Endodermal cell (in vitro differentiated cells): ENCODE data around the gene ARMC6. TPM values are rescaled to one million over a fixed set of nuclear protein-coding genes. Genes with fewer than 3 reads are reported as not detected.

Experiments
- DNase-seq: peaks from one replicate; pipeline ENCODE4 v3.0.0-alpha.2; 2017
- H3K27ac ChIP-seq: 2 replicates; pipeline ENCODE4 v1.5.1; 2013; ENCODE audit warnings: mild to moderate bottlenecking, low read depth, low read length, moderate library complexity
- H3K27me3 ChIP-seq: 2 replicates; pipeline ENCODE4 v1.6.1; 2013; ENCODE audit warnings: mild to moderate bottlenecking, low read length, moderate library complexity; ENCODE audit not compliant: insufficient read depth, control insufficient read depth, poor library complexity, severe bottlenecking
- H3K36me3 ChIP-seq: 2 replicates; pipeline ENCODE4 v1.7.0; 2013; ENCODE audit warnings: mild to moderate bottlenecking, low read length, moderate library complexity; ENCODE audit not compliant: control insufficient read depth, insufficient read depth
- H3K4me1 ChIP-seq: one replicate; pipeline ENCODE4 v1.7.0; 2013; ENCODE audit warnings: low read length; ENCODE audit not compliant: control insufficient read depth, insufficient read depth
- H3K4me3 ChIP-seq: 2 replicates; pipeline ENCODE4 v1.5.1; 2013; ENCODE audit warnings: mild to moderate bottlenecking, low read length, moderate library complexity
- H3K9ac ChIP-seq: 2 replicates; pipeline ENCODE4 v1.6.1; 2013; ENCODE audit warnings: mild to moderate bottlenecking, low read length, moderate library complexity; ENCODE audit not compliant: poor library complexity, severe bottlenecking; ENCODE audit errors: extremely low read depth
- H3K9me3 ChIP-seq: 2 replicates; pipeline ENCODE4 v1.6.1; 2013; ENCODE audit warnings: mild to moderate bottlenecking, low read length, moderate library complexity; ENCODE audit not compliant: control insufficient read depth
- H3K27ac Mint-ChIP-seq: 2 replicates; pipeline ENCODE4 v1.8.0; 2020; ENCODE audit warnings: mixed read lengths
- H3K27me3 Mint-ChIP-seq: 2 replicates; pipeline ENCODE4 v1.8.0; 2021; ENCODE audit warnings: mild to moderate bottlenecking, mixed read lengths; ENCODE audit not compliant: insufficient read depth
- H3K36me3 Mint-ChIP-seq: 2 replicates; pipeline ENCODE4 v1.8.0; 2020; ENCODE audit warnings: low read depth, mixed read lengths
- H3K4me1 Mint-ChIP-seq: 2 replicates; pipeline ENCODE4 v1.8.0; 2020; ENCODE audit warnings: mixed read lengths
- H3K4me3 Mint-ChIP-seq: 2 replicates; pipeline ENCODE4 v1.8.0; 2020; ENCODE audit warnings: mild to moderate bottlenecking, moderate library complexity, mixed read lengths
- H3K9me3 Mint-ChIP-seq: 2 replicates; pipeline ENCODE4 v1.8.0; 2020; ENCODE audit warnings: mild to moderate bottlenecking, mixed read lengths
- CTCF ChIP-seq: fragments of 200-600 bp; sonication (generic); conservative IDR thresholded peaks from 2 replicates; pipeline ENCODE4 v1.5.0; 2021; ENCODE audit warnings: antibody characterized with exemption, mild to moderate bottlenecking
- WGBS, 2 experiments: methylation state at CpG; one replicate each; pipeline versions ENCODE4 v1.1.5 to v1.1.7; 2013; ENCODE audit warnings: missing lambda C conversion rate in 2 of 2, mixed read lengths in 1 of 2; ENCODE audit not compliant: insufficient coverage in 1 of 2, insufficient read length in 1 of 2; 5-methylcytosine and 5-hydroxymethylcytosine counted together
- total RNA-seq, 2 donors: library from RNA; stranded (reverse); fragmentation: NEBNext Ultra II Directional in 1 of 2; extraction: Animal tissue kit (Norgen Biotek cat#: 25700) in 1 of 2; gene quantifications; 2 replicates in 1 of 2; 3 replicates in 1 of 2; pipeline ENCODE4 v1.2.1, GENCODE V29; 2021

Gene ARMC6
- total RNA-seq, 2 donors from 2014 or later, result 26.1 to 37.8 TPM

GRCh38 chr19:19009951-19010350 lies 23.5 kb upstream of the ARMC6 start:
- TF ChIP-seq CTCF, result no peak
- no peak overlapping the region for H3K27ac Mint-ChIP-seq
- H3K36me3 Mint-ChIP-seq, result peaks cover 80% of the 10 kb centered on the region
- Histone ChIP-seq H3K9me3 (no peaks in the 10 kb centered on the region), H3K4me1 (no peaks in the 10 kb centered on the region), H3K4me3 (no peak overlapping the region), H3K9ac (no peak overlapping the region), H3K36me3 (peaks cover 93% of the 10 kb centered on the region), H3K27me3 (no peaks in the 10 kb centered on the region), H3K27ac (no peak overlapping the region)
- no peak overlapping the region for H3K4me3 Mint-ChIP-seq
- H3K4me1 Mint-ChIP-seq, result no peaks in the 10 kb centered on the region
- 93 to 99% methylated on average over 9 to 18 of the region's 18 CpGs for WGBS, 2 experiments
- no peaks in the 10 kb centered on the region for H3K9me3 Mint-ChIP-seq
- DNase-seq, result no peak
- no peaks in the 10 kb centered on the region for H3K27me3 Mint-ChIP-seq

GRCh38 chr19:19010551-19010950 lies 22.9 kb upstream of the ARMC6 start:
- no peak overlapping the region for H3K9ac ChIP-seq
- no peak for DNase-seq
- peaks cover 92% of the 10 kb centered on the region for H3K36me3 ChIP-seq
- Mint-ChIP-seq H3K4me1 (no peaks in the 10 kb centered on the region), H3K9me3 (no peaks in the 10 kb centered on the region), H3K36me3 (peaks cover 76% of the 10 kb centered on the region), H3K27ac (no peak overlapping the region), H3K27me3 (no peaks in the 10 kb centered on the region), H3K4me3 (no peak overlapping the region)
- no peaks in the 10 kb centered on the region for H3K9me3 ChIP-seq
- no peaks in the 10 kb centered on the region for H3K4me1 ChIP-seq
- 93 to 94% methylated on average over 4 to 5 of the region's 5 CpGs for WGBS, 2 experiments
- H3K27me3 ChIP-seq, result no peaks in the 10 kb centered on the region
- no peak overlapping the region for H3K4me3 ChIP-seq
- H3K27ac ChIP-seq, result no peak overlapping the region
- no peak for TF ChIP-seq CTCF

GRCh38 chr19:19021115-19021514 lies 12.3 kb upstream of the ARMC6 start:
- Mint-ChIP-seq H3K9me3 (no peaks in the 10 kb centered on the region), H3K27me3 (no peaks in the 10 kb centered on the region), H3K36me3 (peaks cover 70% of the 10 kb centered on the region), H3K27ac (no peak overlapping the region), H3K4me3 (no peak overlapping the region), H3K4me1 (peaks cover 10% of the 10 kb centered on the region)
- Histone ChIP-seq H3K4me1 (no peaks in the 10 kb centered on the region), H3K27me3 (no peaks in the 10 kb centered on the region), H3K36me3 (peaks cover 79% of the 10 kb centered on the region), H3K4me3 (no peak overlapping the region), H3K9ac (no peak overlapping the region), H3K9me3 (no peaks in the 10 kb centered on the region), H3K27ac (no peak overlapping the region)
- no peak for DNase-seq
- no peak for TF ChIP-seq CTCF
- WGBS, 2 experiments, result 92 to 97% methylated on average over 3 of the region's 3 CpGs
